Airway epithelial cell (primary cell): Measurements from ENCODE around the gene SLBP. TPM values are rescaled to one million over a fixed set of nuclear protein-coding genes. Genes with fewer than 3 reads are reported as not detected.

ENCODE experiments used
- total RNA-seq: library from RNA; depleted of rRNA; stranded (reverse); fragments of >200 nt; gene quantifications from 2 replicates; pipeline ENCODE4 v1.2.3, GENCODE V29; 2015

Gene SLBP
- total RNA-seq: 85.1 and 94.5 TPM in 2 replicates

GRCh38 chr4:1712216-1713002 is at the start of gene SLBP:
SLBP (minus strand) TSS chr4:1712319; CDS start chr4:1712188, 131 bp downstream.

DNA sequence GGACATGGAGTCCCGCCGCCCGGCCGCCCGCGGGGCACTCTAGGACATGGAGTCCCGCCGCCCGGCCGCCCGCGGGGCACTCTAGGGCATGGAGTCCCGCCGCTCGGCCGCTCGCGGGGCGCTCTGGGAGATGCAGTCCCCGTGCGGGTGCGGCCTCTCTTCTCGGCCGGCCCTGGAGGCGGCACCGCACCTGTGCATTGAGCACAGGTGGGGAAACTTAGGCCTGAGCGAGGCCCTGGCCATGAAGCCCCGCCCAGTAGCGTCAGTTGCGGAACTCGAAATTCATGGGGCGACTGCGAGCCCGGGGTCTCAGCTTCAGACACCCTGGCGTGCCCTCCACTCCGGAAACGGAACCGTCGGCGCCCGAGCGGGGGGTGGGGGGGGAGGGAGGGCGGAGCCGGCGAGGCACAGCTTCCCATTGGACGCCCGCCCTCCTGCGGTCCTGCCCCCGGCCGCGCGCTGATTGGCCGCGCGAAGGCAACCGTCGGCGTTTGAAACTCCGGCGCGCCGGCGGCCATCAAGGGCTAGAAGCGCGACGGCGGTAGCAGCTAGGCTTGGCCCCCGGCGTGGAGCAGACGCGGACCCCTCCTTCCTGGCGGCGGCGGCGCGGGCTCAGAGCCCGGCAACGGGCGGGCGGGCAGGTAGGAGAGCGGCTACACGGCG is 9.0 kb upstream of the SLBP start, which contains the start of the genes TACC3 and TMEM129:
TSS of gene TACC3 (plus strand) at position 519 of the 663 bp plus-strand sequence. CDS start 1,901 bp downstream, outside the sequence.
TSS of gene TMEM129 (minus strand) at position 321 of the 663 bp plus-strand sequence. CDS start 486 bp downstream, outside the sequence.

DNA sequence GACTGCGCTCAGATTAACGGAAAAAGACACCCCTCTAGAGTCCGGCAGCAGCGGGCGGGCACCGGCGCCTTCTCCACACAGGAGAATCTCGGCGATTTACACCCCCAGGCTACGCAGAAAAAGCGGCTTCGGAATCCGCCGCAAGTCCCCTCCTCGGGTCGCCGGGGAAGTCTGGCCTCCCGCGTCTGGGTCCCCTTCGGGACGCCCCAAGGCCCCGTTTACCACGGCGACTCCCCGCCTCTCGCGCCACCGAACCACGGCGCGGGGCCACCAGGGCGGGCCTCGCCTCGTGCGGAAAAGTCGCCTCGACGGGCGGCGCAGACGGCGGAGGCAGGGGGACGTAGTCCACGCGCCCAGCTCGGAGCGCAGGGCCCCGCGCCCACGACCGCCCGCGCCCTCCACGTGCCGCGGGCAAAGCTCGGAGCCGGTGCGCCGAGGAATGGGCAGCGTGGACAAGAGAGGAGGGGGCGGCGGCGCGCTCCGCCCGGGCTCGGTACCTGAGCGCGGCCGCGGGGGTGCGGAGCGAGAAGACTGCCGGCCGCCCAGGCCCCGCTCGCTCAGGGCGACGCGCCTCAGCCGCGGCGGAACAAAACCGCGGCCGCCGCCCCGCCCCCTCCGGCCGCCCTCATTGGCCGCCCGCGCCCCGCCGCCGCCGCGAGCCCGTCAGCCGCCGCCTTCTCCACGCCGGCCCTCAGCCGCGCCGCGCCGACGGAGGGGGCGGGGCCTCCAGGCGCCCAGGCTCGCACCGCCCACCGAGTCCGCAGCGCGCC is 28.2 kb downstream of the SLBP start, which contains the start of gene FAM53A:
TSS of gene FAM53A (minus strand) at position 578 of the 770 bp plus-strand sequence. CDS start 15,572 bp downstream, outside the sequence.

Other genes with a start within 250 kb of the SLBP start
- gene FAM53A, start 28.0 kb downstream of the SLBP start, total RNA-seq: 0.42 and 1.1 TPM in 2 replicates
- 39.3 and 47.7 TPM in 2 replicates for gene TMEM129, start 9.0 kb upstream of the SLBP start, total RNA-seq
- gene TACC3, start 9.2 kb upstream of the SLBP start, total RNA-seq: 33.9 and 42.9 TPM in 2 replicates
- gene FGFR3, start 81.0 kb upstream of the SLBP start, total RNA-seq: 120 TPM in 2 replicates
- gene LETM1, start 143.8 kb upstream of the SLBP start, total RNA-seq: 73.7 and 76.5 TPM in 2 replicates
- gene NSD2, start 159.1 kb upstream of the SLBP start, total RNA-seq: 40.8 and 48.2 TPM in 2 replicates